Smooth muscle cell (in vitro differentiated cells): ENCODE data around the gene PSMD4. TPM values are rescaled to one million over a fixed set of nuclear protein-coding genes. Genes with fewer than 3 reads are reported as not detected.

Experiments used
- DNase-seq: peaks from one replicate; lab custom pipeline; 2025; ENCODE audit not compliant: unreplicated experiment; lab: John Stamatoyannopoulos, UW
- H2AFZ ChIP-seq: fragments of 200-600 bp; sonication (generic); 2 replicates; pipeline ENCODE4 v1.6.0; 2016; ENCODE audit warnings: antibody characterized with exemption, low read depth, mild to moderate bottlenecking
- H3F3A ChIP-seq: fragments of 200-600 bp; sonication (generic); 2 replicates; pipeline ENCODE4 v1.6.0; 2017; ENCODE audit warnings: antibody characterized with exemption, low read depth
- H3K27ac ChIP-seq: fragments of 200-600 bp; sonication (generic); 2 replicates; pipeline ENCODE4 v1.5.1; 2016; ENCODE audit warnings: low read depth, mild to moderate bottlenecking
- H3K27me3 ChIP-seq: fragments of 200-600 bp; sonication (generic); 2 replicates; pipeline ENCODE4 v1.6.1; 2016; ENCODE audit warnings: low read depth, mild to moderate bottlenecking
- H3K36me3 ChIP-seq: fragments of 200-600 bp; sonication (generic); 2 replicates; pipeline ENCODE4 v1.5.1; 2016; ENCODE audit warnings: low read depth
- H3K4me1 ChIP-seq: fragments of 200-600 bp; sonication (generic); 2 replicates; pipeline ENCODE4 v1.5.1; 2016; ENCODE audit warnings: low read depth
- H3K4me2 ChIP-seq: fragments of 200-600 bp; sonication (generic); 2 replicates; pipeline ENCODE4 v1.6.0; 2016; ENCODE audit warnings: mild to moderate bottlenecking
- H3K4me3 ChIP-seq: fragments of 200-600 bp; sonication (generic); 2 replicates; pipeline ENCODE4 v1.5.1; 2016; ENCODE audit warnings: mild to moderate bottlenecking
- H3K79me2 ChIP-seq: fragments of 200-600 bp; sonication (generic); 2 replicates; pipeline ENCODE4 v1.6.0; 2016; ENCODE audit warnings: low read depth, mild to moderate bottlenecking
- H3K9ac ChIP-seq: fragments of 200-600 bp; sonication (generic); 2 replicates; pipeline ENCODE4 v1.6.0; 2016; ENCODE audit warnings: low read depth
- H3K9me3 ChIP-seq: fragments of 200-600 bp; sonication (generic); replicated peaks from 2 replicates; pipeline ENCODE4 v1.5.1; 2016; ENCODE audit warnings: low read depth
- H4K20me1 ChIP-seq: fragments of 200-600 bp; sonication (generic); 2 replicates; pipeline ENCODE4 v1.6.0; 2016; ENCODE audit warnings: low read depth
- WGBS: methylation state at CpG from one replicate; pipeline ENCODE4 v1.1.7; 2016; ENCODE audit warnings: low lambda C conversion rate; 5-methylcytosine and 5-hydroxymethylcytosine counted together
- polyA plus RNA-seq: library from polyadenylated mRNA; unstranded; fragments of >200 nt; fragmentation: Nextera tagmentation; extraction: Ambion mirVana; gene quantifications from 2 replicates; pipeline ENCODE4 v1.2.1, GENCODE V29; 2016
- total RNA-seq: library from RNA; depleted of rRNA; stranded (reverse); fragments of >200 nt; gene quantifications from 2 replicates; pipeline ENCODE4 v1.2.3, GENCODE V29; 2014
- TF ChIP-seq, protein P1 (sequence below): fragments of 200-600 bp; sonication (generic); IDR thresholded peaks from 2 replicates; pipeline ENCODE4 v1.5.1; 2017; ENCODE audit warnings: borderline replicate concordance, mild to moderate bottlenecking, antibody characterized with exemption; ENCODE audit not compliant: insufficient read depth, poor library complexity, severe bottlenecking

The PSMD4 gene
- total and polyA plus RNA-seq, 2 experiments from 2014 or later = 109 to 198 TPM

GRCh38 chr1:151288502-151288901 is 34.0 kb downstream of the PSMD4 start:
- 95% methylated on average over 14 of the region's 14 CpGs for WGBS
- Histone ChIP-seq H3K9me3 (no peaks in the 10 kb centered on the region), H3K4me3 (no peak overlapping the region), H2AFZ (no peak overlapping the region), H3K4me2 (no peak overlapping the region), H3K36me3 (no peaks in the 10 kb centered on the region), H3K79me2 (peaks cover 14% of the 10 kb centered on the region), H3K4me1 (peaks cover 6% of the 10 kb centered on the region), H3K27ac (no peak overlapping the region), H3K27me3 (no peaks in the 10 kb centered on the region), H4K20me1 (peaks cover 58% of the 10 kb centered on the region), H3F3A (no peaks in the 10 kb centered on the region), H3K9ac (no peak overlapping the region)
- TF ChIP-seq, protein P1, sequence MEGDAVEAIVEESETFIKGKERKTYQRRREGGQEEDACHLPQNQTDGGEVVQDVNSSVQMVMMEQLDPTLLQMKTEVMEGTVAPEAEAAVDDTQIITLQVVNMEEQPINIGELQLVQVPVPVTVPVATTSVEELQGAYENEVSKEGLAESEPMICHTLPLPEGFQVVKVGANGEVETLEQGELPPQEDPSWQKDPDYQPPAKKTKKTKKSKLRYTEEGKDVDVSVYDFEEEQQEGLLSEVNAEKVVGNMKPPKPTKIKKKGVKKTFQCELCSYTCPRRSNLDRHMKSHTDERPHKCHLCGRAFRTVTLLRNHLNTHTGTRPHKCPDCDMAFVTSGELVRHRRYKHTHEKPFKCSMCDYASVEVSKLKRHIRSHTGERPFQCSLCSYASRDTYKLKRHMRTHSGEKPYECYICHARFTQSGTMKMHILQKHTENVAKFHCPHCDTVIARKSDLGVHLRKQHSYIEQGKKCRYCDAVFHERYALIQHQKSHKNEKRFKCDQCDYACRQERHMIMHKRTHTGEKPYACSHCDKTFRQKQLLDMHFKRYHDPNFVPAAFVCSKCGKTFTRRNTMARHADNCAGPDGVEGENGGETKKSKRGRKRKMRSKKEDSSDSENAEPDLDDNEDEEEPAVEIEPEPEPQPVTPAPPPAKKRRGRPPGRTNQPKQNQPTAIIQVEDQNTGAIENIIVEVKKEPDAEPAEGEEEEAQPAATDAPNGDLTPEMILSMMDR = no peak
- DNase-seq = no peak

GRCh38 chr1:151289080-151289935 is 34.8 kb downstream of the PSMD4 start:
- Histone ChIP-seq H3K4me1 (no peaks in the 10 kb centered on the region), H3K36me3 (no peaks in the 10 kb centered on the region)
- 94% methylated on average over 18 of the region's 18 CpGs for WGBS

GRCh38 chr1:151289991-151290708 is 35.6 kb downstream of the PSMD4 start:
- peaks cover 41% of the 10 kb centered on the region for H4K20me1 ChIP-seq
- no peak overlapping the region for H2AFZ ChIP-seq
- H3K4me2 ChIP-seq = no peak overlapping the region
- no peak overlapping the region for H3K4me3 ChIP-seq
- H3K36me3 ChIP-seq = no peaks in the 10 kb centered on the region
- TF ChIP-seq, protein P1 = no peak
- DNase-seq = no peak
- H3F3A ChIP-seq = no peaks in the 10 kb centered on the region
- H3K9me3 ChIP-seq = no peaks in the 10 kb centered on the region
- no peaks in the 10 kb centered on the region for H3K27me3 ChIP-seq
- H3K4me1 ChIP-seq = peaks cover 2% of the 10 kb centered on the region
- no peak overlapping the region for H3K9ac ChIP-seq
- WGBS = 93% methylated on average over 21 of the region's 21 CpGs
- no peak overlapping the region for H3K27ac ChIP-seq
- H3K79me2 ChIP-seq = peaks cover 4% of the 10 kb centered on the region

More at GRCh38 chr1:151289080-151289935, 34.8 kb downstream of the PSMD4 start:
- H3F3A ChIP-seq = no peaks in the 10 kb centered on the region
- no peak overlapping the region for H3K27ac ChIP-seq
- no peaks in the 10 kb centered on the region for H3K9me3 ChIP-seq
- H3K27me3 ChIP-seq = no peaks in the 10 kb centered on the region
- H2AFZ ChIP-seq = no peak overlapping the region
- no peak overlapping the region for H3K4me3 ChIP-seq
- DNase-seq = no peak
- peaks cover 49% of the 10 kb centered on the region for H4K20me1 ChIP-seq
- H3K9ac ChIP-seq = no peak overlapping the region
- H3K79me2 ChIP-seq = peaks cover 6% of the 10 kb centered on the region
- TF ChIP-seq, protein P1 = no peak
- no peak overlapping the region for H3K4me2 ChIP-seq
